ENCODE data around the gene BPI. TPM values are rescaled to one million over a fixed set of nuclear protein-coding genes. Genes with fewer than 3 reads are reported as not detected.

The BPI gene
- total RNA-seq, 1 experiment from 2014 or later: not detected

GRCh38 chr20:38386851-38387250 is 82.9 kb downstream of the BPI start:
- CTCF ChIA-PET: no interaction called here
- no peak overlapping the region for H3K27ac ChIP-seq (ENCODE audit: low read length)
- in situ Hi-C loops (cut with HindIII; ENCODE audit: low pct_unique_long_range_greater_than_20kb, low sequenced_read_pairs) (no loop called here), intact Hi-C loops (cut with micrococcal nuclease; ENCODE audit: unreplicated experiment) (no loop called here)
- POLR2A ChIA-PET: no interaction called here
- H3K36me3 ChIP-seq (ENCODE audit: control insufficient read depth, insufficient read depth, low read length): no peaks in the 10 kb centered on the region
- no peak for ATAC-seq
- H3K9me3 ChIP-seq (ENCODE audit: control insufficient read depth, insufficient read depth, low read depth, low read length): no peaks in the 10 kb centered on the region
- TF ChIP-seq SIN3A (IDR thresholded peaks at IDR 0.05; ENCODE audit: borderline replicate concordance, insufficient read depth, low read depth, low read length) (no peak), TCF7L2 (IDR thresholded peaks at IDR 0.05; ENCODE audit: low read depth, low read length) (no peak), POLR2AphosphoS5 (IDR thresholded peaks at IDR 0.05; ENCODE audit: low read depth, low read length) (no peak)
- TF ChIP-seq, protein P1, sequence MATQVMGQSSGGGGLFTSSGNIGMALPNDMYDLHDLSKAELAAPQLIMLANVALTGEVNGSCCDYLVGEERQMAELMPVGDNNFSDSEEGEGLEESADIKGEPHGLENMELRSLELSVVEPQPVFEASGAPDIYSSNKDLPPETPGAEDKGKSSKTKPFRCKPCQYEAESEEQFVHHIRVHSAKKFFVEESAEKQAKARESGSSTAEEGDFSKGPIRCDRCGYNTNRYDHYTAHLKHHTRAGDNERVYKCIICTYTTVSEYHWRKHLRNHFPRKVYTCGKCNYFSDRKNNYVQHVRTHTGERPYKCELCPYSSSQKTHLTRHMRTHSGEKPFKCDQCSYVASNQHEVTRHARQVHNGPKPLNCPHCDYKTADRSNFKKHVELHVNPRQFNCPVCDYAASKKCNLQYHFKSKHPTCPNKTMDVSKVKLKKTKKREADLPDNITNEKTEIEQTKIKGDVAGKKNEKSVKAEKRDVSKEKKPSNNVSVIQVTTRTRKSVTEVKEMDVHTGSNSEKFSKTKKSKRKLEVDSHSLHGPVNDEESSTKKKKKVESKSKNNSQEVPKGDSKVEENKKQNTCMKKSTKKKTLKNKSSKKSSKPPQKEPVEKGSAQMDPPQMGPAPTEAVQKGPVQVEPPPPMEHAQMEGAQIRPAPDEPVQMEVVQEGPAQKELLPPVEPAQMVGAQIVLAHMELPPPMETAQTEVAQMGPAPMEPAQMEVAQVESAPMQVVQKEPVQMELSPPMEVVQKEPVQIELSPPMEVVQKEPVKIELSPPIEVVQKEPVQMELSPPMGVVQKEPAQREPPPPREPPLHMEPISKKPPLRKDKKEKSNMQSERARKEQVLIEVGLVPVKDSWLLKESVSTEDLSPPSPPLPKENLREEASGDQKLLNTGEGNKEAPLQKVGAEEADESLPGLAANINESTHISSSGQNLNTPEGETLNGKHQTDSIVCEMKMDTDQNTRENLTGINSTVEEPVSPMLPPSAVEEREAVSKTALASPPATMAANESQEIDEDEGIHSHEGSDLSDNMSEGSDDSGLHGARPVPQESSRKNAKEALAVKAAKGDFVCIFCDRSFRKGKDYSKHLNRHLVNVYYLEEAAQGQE (IDR thresholded peaks at IDR 0.05; ENCODE audit: insufficient read depth in 1 of 2, low read depth in 2 of 2, low read length in 1 of 2): no peak
- H3K27me3 ChIP-seq (ENCODE audit: control insufficient read depth, insufficient read depth, low read length): 0 out of 2 replicates have a peak, but pooled peaks cover 4% of the 10 kb centered on the region
- H3K4me3 ChIP-seq (ENCODE audit: low read depth in 2 of 2, low read length in 2 of 2): no peak overlapping the region
- no TSS peak for BruUV-seq (replicated peaks)
- DNase-seq (ENCODE audit: low read depth, low spot score): no peak
- no peaks in the 10 kb centered on the region for H3K4me1 ChIP-seq (ENCODE audit: control insufficient read depth, insufficient read depth, low read length)

Other genes starting within 250 kb of the BPI start
- gene TGM2, start 138.9 kb upstream of the BPI start, total RNA-seq (2021; ENCODE audit: unreplicated experiment): 113 TPM
- gene KIAA1755, start 43.4 kb upstream of the BPI start, total RNA-seq (2021; ENCODE audit: unreplicated experiment): 0.08 TPM
- gene LBP, start 42.3 kb downstream of the BPI start, total RNA-seq (2021; ENCODE audit: unreplicated experiment): 0.15 TPM
- gene SNHG17, start 131.2 kb downstream of the BPI start, total RNA-seq (2021; ENCODE audit: unreplicated experiment): 60.1 TPM
- gene RALGAPB, start 168.7 kb downstream of the BPI start, total RNA-seq (2021; ENCODE audit: unreplicated experiment): 33.1 TPM

All from Panc1 (cell line).